ENCODE measurements around the gene SPNS2. TPM values are rescaled to one million over a fixed set of nuclear protein-coding genes. Genes with fewer than 3 reads are reported as not detected.
A peak's percentile ranks its signal among the peaks of the same experiment; 100 is the strongest.

SPNS2 gene
- total RNA-seq, 1 donor from 2014 or later = 12.4 TPM

GRCh38 chr17:4540224-4540651 is 41.6 kb downstream of the SPNS2 start:
- intact Hi-C loops (cut with DNase I) = loop anchor here (5.0 kb wide), 1 partner anchor 118 kb away; no protein-coding TSS in a partner anchor
- ATAC-seq = no peak
- no peak for DNase-seq (ENCODE audit: missing footprints)

- DNase-seq (ENCODE audit: missing footprints) = peak; percentile 68
- ATAC-seq = no peak
- intact Hi-C loops (cut with DNase I) = loop anchor here (5.0 kb wide), 1 partner anchor 119 kb away; no protein-coding TSS in a partner anchor
Observed at GRCh38 chr17:4540687-4541327, 42.1 kb downstream of the SPNS2 start.

GRCh38 chr17:4541328-4542002 is 42.8 kb downstream of the SPNS2 start:
- intact Hi-C loops (cut with DNase I) = loop anchor here (5.0 kb wide), 1 partner anchor 119 kb away; no protein-coding TSS in a partner anchor
- ATAC-seq (no peak), DNase-seq (ENCODE audit: missing footprints) (peak; percentile 74)

- ATAC-seq (no peak), DNase-seq (ENCODE audit: missing footprints) (peak; percentile 32)
- intact Hi-C loops (cut with DNase I) = loop anchor here (5.0 kb wide), 1 partner anchor 120 kb away; no protein-coding TSS in a partner anchor
Observed at GRCh38 chr17:4542003-4542725, 43.5 kb downstream of the SPNS2 start.

GRCh38 chr17:4542726-4543191 is 44.1 kb downstream of the SPNS2 start:
- intact Hi-C loops (cut with DNase I) = loop anchor here (5.0 kb wide), 1 partner anchor 120 kb away; no protein-coding TSS in a partner anchor
- DNase-seq (ENCODE audit: missing footprints) = peak; percentile 34

GRCh38 chr17:4543557-4544026 is 44.9 kb downstream of the SPNS2 start:
- ATAC-seq (no peak), DNase-seq (ENCODE audit: missing footprints) (peak; percentile 65)
- intact Hi-C loops (cut with DNase I) = loop anchor here (5.0 kb wide), 1 partner anchor 121 kb away; no protein-coding TSS in a partner anchor

More at GRCh38 chr17:4542726-4543191, 44.1 kb downstream of the SPNS2 start:
- no peak for ATAC-seq

- peak; percentile 50 for DNase-seq (ENCODE audit: missing footprints)
- ATAC-seq = no peak
- intact Hi-C loops (cut with DNase I) = loop anchor here (5.0 kb wide), 1 partner anchor 122 kb away; no protein-coding TSS in a partner anchor
Observed at GRCh38 chr17:4544135-4544950, 45.7 kb downstream of the SPNS2 start.

GRCh38 chr17:4544951-4545216 is 46.2 kb downstream of the SPNS2 start:
- no peak for ATAC-seq
- no peak for DNase-seq (ENCODE audit: missing footprints)
- intact Hi-C loops (cut with DNase I) = loop anchor here (5.0 kb wide), 1 partner anchor 123 kb away; no protein-coding TSS in a partner anchor

- DNase-seq (ENCODE audit: missing footprints) (peak; percentile 67), ATAC-seq (no peak)
- intact Hi-C loops (cut with DNase I) = no loop called here
Observed at GRCh38 chr17:4545217-4545951, 46.7 kb downstream of the SPNS2 start.

GRCh38 chr17:4547118-4547906 is 48.6 kb downstream of the SPNS2 start:
- no peak for ATAC-seq
- intact Hi-C loops (cut with DNase I) = no loop called here
- DNase-seq (ENCODE audit: missing footprints) = no peak

- DNase-seq (ENCODE audit: missing footprints) (no peak), ATAC-seq (no peak)
- intact Hi-C loops (cut with DNase I) = no loop called here
Observed at GRCh38 chr17:4548061-4548461, 49.4 kb downstream of the SPNS2 start.

GRCh38 chr17:4548721-4549531 is 50.2 kb downstream of the SPNS2 start:
- ATAC-seq (no peak), DNase-seq (ENCODE audit: missing footprints) (no peak)
- intact Hi-C loops (cut with DNase I) = no loop called here

GRCh38 chr17:4549781-4550533 is 51.3 kb downstream of the SPNS2 start:
- no peak for ATAC-seq
- DNase-seq (ENCODE audit: missing footprints) = peak; percentile 45
- intact Hi-C loops (cut with DNase I) = no loop called here

- DNase-seq (ENCODE audit: missing footprints) = no peak
Observed at GRCh38 chr17:4550534-4551039, 51.9 kb downstream of the SPNS2 start.

GRCh38 chr17:4551141-4551540 is 52.5 kb downstream of the SPNS2 start:
- no peak for DNase-seq (ENCODE audit: missing footprints)
- no peak for ATAC-seq
- intact Hi-C loops (cut with DNase I) = no loop called here

More at GRCh38 chr17:4550534-4551039, 51.9 kb downstream of the SPNS2 start:
- no peak for ATAC-seq
- intact Hi-C loops (cut with DNase I) = no loop called here

All from Right ventricle myocardium inferior (tissue), 1 donor.